COLO668 (cell line): ENCODE data around the gene HOXA7.
A peak's percentile ranks its signal among the peaks of the same experiment; 100 is the strongest.

Source experiments
- DNase-seq: peaks from one replicate; lab custom pipeline; 2025; ENCODE audit not compliant: unreplicated experiment; lab: John Stamatoyannopoulos, UW

Gene HOXA7

DNA sequence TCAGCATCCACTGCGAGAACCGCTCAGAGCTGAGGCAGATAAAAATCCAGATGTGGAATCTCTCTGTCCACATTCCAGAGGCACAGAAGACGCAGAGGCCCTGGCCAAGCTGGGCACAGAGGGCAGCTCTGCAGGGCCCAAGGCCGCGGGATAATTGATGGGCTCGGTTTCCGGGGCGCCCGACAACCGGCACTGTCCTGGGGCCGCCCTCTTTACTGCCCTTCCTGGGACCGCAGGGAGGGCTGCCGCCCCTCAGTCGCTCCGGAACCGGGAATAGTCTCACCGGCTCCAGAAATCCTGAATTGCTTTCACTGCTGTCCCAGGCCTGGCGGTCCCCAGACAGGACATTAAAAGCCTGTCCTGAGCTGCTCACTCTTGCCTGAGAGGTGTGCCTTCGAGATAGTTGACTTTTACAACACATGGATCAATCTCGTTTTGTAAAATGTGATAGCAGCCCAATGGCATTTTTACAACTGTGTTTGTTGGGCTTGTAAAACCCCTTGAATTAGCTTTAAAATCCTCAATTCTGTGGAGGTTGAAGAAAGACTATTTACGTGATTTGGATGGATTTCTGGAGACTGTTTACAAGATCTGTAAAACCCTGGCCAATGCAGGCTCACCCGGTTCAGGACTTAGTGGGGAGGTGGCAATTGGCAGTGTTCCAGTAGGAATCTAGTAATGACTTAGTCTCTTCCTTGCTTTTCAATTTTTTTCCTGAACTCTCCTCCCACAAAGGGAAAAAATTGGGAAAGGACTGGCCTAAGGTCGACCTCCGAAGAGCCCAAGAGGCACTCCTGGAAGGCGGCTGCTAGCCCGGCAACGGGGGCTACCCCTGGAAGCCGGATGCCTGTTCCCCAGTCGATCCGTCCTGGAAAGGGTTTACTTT lies 7.5 kb downstream of the HOXA7 start:
- no peak for DNase-seq

DNA sequence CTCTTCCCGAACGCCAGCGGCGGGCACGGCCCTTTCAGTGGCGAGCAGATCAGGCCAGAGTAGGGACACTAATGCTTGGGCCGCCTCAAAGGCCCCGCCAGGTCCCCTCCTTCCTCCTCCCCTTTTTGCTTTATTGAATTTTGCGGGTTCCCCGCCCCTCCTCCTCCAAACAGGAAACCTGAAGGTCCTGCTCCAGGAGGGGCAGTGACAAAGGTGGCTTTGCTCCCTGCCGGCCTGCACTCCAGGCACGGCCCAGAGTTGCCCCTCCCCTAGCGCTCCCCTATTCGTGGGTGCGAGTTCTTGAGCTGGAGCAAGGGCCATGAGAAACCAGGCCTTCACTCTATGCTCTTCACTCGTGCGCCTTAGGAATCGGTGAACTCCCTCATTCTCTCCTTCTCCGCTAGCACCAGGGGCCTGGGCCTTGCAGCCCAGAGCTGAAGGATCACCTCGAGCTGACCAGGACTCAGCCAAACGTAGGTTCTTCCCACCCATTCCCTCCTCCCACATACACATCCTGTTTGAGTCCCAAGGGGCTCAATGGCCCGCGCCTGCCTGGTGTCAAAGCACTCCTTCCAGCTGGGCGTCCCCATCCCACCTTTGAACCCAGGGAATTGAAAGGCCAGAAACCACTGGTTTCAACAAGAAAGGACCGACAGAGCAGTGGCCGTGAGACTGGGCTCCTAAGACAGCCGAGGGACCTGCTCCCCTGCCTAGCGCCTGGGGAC lies 8.3 kb downstream of the HOXA7 start:
- DNase-seq: no peak

DNA sequence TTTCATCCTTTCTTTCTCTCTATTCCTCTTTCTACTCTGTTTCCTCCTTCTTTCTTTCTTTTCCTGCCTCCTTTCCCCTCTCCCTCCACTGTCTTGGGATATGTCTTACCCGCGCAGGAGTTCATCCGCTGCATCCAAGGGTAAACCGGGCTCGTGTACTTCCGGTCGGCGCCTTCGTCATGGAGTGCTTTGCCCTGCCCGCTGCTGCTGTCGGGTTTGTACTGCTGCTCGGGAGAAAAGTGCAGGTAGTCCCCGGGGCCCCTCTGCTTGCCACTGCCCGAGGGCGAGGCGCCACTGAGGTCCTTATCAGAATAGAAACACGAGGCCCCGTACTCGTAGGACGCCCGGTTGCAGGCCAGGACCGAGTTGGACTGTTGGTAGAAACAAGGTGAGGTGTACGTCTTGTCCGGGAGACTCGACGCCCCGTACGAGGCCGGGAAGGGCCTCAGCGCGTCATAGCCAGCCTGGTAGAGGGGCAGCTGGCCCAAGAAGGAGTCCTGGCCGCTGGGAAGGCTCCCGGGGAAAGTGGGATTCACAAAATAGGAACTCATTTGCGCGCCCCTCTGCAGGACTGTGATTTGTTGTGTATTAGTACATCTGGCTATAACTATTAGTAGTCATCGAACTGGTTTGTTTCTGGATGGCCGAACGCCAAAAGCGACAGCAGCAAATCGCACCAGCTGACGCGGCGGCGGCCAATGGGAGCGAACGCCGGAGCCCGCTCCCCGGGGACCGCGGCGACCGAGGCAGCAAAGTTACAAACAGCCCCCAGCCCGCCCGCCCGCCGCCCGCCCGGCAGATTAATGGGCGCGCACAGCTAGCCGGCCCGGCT lies 9.1 kb downstream of the HOXA7 start, which contains the start of gene HOXA6:
TSS of gene HOXA6 (minus strand) at position 576 of the 832 bp plus-strand sequence. CDS start at position 551, 25 bp downstream.
- DNase-seq: peak; percentile 82

DNA sequence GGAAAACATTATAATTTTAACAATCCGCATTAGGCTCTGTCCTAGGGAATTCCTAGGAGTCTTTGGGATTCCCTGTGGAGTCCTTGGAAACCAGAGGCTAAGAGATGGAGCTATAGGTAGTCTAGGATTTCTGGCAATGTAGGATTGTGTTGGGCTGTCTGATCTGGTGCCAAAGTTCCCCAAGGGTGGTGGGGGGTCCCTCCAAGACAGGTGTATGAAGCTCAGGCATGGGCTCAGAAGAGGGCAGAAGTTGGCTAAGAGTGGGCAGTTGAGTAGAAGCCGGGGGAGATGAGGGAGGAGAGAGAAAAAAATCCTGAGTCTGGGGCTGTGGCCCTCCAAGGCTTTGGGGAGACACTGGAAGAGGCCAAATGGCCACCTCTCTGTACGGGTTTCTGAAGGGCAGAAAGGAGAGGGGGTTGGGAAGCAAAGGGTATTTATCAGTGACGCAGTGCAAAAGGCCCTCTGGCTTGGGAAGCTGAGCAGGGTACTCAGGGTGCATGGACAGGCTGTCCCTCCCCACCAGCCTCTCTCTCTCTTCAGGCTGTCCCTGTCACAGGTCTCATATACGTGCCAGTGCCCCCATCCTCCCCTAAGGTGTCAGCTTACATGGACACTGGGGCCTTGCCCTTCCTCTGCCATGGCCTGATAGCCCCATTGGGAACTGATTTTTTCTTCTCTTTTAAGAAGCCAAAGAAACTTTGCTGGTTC lies 9.8 kb downstream of the HOXA7 start:
- DNase-seq: no peak

DNA sequence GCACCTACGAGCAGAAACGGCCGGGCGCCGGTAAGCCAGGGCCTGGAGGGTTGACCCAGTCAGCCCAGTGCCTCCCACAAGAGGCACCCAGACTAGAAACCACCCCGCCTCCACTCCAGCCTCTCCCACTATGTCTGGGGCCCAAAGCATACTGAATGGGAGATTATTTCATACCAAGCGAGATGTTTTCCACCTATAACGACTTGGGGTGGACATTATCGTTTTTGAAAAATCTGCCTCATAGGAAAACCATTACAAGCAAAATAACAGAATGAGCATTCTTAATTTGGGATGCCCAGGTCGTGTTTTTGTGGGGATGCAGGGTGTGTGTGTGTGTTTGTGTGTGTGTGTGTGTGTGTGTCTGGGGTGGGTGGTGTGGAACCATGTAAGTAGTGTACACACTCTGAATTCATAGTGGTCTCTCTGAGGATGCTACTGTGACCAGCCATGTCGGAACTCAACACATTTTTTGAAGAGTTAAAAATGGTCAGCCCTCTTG lies 10.5 kb downstream of the HOXA7 start:
- DNase-seq: no peak

DNA sequence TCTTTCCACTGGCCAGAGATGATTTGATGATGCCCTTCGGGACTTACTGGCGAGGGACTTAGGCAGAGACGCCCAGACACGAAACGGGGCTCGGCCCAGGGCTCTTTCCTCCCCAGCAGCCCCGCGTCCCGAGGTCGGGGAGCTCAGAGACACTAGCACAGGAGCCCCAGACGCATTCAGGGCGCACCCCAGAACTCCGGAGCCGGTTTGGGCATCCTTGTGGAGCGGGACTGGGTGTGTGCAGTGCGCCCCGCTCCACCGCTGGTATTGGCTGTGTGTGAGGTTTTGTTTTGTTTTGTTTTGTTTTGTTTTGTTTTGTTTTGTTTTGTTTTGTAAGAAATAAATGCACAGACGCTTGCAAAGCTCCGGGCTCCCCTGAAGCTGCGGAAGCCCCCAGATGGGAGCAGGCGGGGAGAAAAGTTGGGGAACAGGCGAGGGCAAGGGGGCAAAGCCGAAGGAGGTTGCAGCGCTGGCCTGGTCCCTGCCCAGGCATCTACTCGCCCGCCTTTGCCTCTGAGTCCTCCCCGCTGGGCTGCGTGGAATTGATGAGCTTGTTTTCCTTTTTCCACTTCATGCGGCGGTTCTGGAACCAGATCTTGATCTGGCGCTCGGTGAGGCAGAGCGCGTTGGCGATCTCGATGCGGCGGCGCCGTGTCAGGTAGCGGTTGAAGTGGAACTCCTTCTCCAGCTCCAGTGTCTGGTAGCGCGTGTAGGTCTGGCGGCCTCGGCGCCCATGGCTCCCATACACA lies 11.1 kb downstream of the HOXA7 start:
- no peak for DNase-seq

DNA sequence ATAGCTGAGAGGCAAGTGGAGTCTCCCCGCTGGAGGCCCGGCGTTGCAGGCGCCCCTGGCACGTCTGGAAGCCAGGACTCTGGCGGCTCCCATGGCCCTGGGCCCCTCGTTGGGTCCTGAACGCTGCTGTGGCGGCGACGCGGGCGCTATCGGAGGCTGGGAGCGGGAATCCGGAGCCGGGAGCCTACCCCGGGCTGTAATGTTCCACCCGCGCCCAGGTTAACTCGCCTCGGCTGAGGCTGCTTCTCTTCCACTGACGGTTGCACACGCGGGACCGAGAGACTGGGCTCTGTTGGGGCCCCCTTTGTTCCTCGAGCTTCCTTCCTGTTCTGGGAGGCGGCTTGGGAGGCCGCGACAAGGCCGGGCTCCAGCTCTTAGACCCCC lies 11.7 kb downstream of the HOXA7 start:
- DNase-seq: no peak

DNA sequence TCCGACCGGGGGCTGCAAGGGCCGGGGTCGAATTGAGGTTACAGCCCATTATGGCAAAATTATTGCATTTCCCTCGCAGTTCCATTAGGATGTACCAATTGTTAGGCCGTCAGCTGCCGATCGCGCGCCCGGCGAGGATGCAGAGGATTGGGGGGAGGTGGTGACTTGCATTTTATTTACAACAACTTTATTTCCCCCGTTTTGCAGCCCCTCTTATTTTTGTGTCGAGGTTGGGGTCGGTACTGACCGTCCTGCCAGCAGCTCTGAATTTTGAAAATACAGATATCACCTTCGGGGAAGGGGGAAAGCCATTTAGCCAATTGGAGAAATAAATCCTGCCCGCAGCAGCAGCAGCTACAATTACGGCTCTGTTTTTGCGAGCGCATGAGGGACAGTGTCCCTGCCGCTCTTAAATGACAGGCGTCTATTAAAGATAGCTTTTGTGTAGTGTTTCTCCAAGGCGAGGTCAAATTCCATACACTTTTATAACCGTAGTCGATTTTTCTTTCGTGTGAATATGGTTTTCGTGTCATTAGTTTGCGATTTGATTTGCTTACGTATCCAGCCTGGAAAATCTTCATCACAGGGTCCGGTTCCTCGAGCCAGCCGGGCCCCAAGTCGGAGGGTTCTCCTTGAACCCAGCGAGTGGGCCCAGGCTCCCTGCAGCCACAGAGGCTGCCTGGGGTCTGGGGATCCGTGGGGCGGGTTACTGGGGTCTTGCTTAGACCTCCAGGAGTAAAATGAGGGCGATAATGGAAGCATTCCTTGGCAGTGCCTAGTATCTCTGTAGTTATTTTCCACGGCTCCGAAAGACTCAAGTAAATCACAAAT lies 12.3 kb downstream of the HOXA7 start:
- DNase-seq: no peak

DNA sequence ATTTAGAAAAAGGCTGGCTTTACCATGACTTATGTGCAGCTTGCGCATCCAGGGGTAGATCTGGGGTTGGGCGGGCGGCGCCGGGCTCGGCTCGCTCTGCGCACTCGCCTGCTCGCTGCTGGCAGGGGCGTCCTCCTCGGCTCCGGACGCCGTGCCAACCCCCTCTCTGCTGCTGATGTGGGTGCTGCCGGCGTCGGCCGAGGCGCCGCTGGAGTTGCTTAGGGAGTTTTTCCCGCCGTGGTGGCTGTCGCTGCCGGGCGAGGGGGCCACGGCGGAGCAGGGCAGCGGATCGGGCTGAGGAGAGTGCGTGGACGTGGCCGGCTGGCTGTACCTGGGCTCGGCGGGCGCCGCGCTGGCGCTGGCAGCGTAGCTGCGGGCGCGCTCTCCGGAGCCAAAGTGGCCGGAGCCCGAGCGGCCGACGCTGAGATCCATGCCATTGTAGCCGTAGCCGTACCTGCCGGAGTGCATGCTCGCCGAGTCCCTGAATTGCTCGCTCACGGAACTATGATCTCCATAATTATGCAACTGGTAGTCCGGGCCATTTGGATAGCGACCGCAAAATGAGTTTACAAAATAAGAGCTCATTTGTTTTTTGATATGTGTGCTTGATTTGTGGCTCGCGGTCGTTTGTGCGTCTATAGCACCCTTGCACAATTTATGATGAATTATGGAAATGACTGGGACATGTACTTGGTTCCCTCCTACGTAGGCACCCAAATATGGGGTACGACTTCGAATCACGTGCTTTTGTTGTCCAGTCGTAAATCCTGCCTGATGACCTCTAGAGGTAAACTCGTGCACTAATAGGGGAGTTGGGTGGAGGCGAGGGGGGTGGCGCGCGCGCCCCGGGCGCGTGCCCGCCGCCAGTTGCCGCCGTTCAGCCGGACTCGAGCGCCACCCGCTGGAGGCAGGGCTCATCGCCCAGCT lies 13.2 kb downstream of the HOXA7 start, which contains the start of gene HOXA5:
TSS of gene HOXA5 (minus strand) at position 659 of the 927 bp plus-strand sequence. CDS start at position 585, 74 bp downstream.
- DNase-seq: peak; percentile 72

DNA sequence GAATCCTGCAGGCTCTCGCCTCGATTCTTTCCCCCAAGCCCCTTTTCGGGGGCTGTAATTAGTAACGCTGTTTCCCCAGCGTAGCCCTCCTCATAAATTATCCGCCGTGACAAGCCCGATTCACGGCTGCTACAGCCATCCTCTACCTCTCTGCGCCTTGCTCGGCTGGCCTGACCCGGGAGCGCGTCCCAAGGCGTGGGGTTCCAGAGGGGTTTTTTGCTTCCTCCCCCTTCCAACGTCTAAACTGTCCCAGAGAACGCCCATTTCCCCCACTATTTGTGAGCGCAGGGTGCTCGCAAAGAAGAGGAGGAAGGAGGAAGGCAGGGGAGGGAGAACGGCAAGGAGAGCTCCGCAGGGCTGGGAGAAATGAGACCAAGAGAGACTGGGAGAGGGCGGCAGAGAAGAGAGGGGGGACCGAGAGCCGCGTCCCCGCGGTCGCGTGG lies 13.9 kb downstream of the HOXA7 start:
- no peak for DNase-seq

DNA sequence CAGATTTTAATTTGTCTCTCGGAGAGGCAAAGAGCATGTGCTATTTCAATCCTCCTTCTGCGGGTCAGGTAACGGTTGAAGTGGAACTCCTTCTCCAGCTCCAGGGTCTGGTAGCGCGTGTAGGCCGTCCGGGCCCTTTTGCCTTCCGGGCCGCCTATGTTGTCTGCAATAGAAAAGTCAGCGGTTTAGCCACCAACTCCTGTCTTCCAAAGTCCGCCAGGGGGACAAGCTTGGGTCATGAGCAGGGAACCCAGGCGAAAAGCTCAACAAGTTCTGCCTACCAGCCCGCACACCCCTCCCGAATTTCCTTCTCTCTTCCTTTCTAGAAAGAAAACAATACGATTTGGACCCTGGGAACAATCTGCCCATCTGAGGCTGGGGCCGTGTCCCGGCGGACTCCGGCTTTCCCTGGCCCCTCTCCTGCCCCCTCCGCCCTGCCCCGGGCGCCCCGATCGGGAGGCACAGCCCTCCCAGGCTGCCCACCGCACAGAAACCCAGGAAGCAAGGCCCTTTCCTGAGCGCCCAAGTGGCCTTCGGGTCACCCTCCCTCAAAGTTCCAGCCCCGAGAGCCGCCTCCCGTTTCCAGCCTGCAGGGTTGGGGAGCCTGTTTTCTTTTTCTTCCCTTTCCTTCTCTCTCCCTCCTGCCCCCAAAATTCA lies 14.4 kb downstream of the HOXA7 start:
- no peak for DNase-seq

DNA sequence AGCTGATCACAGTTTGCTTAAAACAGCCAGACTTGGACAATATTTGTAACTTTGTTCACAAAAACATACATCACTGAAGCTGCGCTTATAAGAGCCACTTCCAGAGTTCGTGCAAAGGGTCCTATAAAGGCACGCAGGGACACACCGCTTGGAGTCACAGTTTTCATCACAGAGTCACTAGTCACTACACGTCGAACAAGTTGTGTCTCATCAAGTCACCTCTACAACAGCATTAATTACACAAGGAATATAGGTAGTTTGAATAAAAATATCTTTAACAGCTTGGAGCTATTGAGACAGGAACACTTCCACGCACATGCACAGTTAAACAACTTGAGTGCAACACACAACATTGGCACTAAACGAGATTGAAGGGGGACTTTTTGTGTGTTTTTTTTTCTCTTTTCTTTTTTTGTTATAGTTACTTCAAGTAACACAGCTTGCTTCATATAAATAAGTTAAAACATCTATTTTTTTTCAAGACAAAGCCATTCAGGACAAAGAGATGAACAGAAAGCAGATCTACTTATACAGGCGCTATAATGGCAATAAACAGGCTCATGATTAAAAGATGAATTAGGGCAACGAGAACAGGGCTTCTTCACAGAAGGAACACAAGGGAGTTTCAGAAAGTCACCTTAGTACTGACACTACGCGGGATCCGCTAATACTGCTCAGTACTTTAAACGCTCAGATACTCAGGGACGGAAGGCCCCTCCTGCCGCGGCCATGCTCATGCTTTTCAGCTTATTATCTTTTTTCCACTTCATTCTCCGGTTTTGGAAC lies 15.1 kb downstream of the HOXA7 start:
- DNase-seq: no peak

DNA sequence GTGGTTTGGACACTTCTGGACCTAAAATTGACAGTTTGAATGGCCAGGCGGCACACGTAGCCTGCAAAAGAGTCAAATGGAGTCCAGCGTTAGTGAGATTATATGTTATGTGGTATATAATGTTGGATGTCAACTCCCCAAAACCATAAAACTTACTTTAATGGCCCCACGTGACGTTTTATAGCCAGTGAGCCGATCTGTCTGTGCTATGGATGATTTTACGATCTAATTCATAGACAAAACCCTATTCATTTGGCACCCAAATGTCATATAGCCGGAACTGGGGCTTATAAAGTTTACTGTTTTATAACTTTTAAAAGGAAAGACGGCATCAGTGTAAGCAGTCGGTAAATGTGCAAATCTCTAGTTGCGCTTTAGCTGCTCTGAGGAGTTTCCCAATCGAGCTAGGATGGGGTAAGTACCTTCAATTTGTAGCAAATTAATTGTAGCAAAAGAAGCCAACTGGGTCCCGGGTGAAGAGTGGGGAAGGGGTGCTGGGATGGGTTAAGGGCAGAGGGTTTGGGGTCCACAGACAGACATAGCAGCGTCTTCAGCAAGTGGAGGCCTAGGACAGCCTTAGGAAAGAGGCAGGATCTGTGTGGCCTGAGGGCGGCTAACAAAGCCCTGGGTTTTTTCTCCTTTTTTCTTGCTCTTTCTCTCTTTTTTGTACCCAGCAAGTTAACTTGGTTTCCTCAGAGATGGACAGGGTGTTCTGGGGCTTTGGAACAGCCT lies 16.2 kb downstream of the HOXA7 start:
- no peak for DNase-seq

DNA sequence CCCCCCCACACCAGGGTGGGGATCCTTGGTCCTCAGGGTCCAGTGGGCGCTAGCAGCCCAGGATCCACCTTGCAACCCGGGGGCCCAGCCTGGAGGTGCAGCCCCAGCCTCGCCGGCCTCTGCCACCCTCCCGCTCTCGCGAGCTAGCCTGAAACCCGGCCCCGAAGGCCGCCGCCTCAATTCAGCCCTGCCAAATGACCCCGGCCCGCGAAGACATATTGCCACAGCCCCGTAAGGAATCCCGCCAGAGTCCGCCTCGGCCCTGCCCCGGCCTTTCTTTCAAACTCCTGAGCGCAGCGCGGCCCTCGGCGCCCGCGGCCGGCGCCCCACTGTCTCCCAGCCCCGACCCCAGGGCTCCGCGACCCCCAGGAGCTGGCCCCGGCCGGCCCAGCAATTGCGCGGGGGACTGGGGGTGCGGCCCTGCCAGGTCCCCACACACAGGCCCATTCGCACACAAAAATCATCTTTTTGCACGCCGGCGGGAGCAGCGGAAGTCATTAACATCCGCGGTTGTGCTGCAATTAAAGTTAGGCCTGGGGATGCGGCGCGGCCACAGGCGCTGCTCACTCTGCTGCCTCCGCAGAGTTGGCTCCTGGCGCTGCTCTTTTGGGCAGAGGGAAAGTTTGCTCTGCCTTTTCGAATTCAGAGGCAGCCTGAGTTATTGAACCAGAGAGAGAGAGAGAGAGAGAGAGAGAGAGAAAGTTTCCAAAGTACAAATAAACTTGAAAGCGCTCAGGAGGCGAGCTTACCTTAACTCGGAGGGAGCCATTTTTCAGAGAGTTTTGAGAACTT lies 16.9 kb downstream of the HOXA7 start:
- no peak for DNase-seq

DNA sequence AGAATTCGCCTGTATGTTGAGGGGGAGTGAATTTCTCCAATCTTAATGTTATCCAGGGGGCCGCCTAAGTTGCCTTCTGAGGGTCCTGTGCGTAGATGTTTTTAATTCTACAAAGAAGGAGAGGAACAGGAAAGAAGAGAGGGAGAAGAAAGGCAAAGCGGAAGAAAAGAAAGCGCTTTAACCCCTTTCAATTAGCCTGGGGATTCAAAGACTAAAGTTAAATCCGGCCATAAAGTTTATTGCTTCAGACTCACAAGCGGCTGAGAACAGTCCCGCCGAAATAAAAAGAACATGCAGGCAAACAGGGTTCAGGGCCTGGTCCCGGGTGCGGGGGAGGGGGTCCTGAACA lies 17.5 kb downstream of the HOXA7 start:
- DNase-seq: no peak
